Stomach (tissue), 9 donors: Measurements from ENCODE around the gene PLEKHG3. TPM values are rescaled to one million over a fixed set of nuclear protein-coding genes. Genes with fewer than 3 reads are reported as not detected.

Source experiments
- DNase-seq, 2 donors: peaks; one replicate each; pipeline versions ENCODE4 v3.0.0 to v3.0.0-alpha.2; 2013 to 2019
- H3K27ac ChIP-seq, 5 donors: fragments of 200-600 bp in 4 of 5; sonication (generic) in 4 of 5; one replicate each; pipeline ENCODE4 v1.5.1; 2013 to 2019; ENCODE audit warnings: mild to moderate bottlenecking in 1 of 5, moderate library complexity in 1 of 5
- H3K27me3 ChIP-seq, 3 donors: fragments of 200-600 bp; sonication (generic); one replicate each; pipeline ENCODE4 v1.5.1; 2017 to 2019; ENCODE audit warnings: mixed run types in 1 of 3
- H3K36me3 ChIP-seq, 4 donors: fragments of 200-600 bp; sonication (generic); 1 replicate in 3 of 4; 2 replicates in 1 of 4; pipeline ENCODE4 v1.5.1; 2016 to 2019
- H3K4me1 ChIP-seq, 4 donors: fragments of 200-600 bp; sonication (generic); one replicate each; pipeline ENCODE4 v1.5.1; 2016 to 2019
- H3K4me3 ChIP-seq, 4 donors: fragments of 200-600 bp; sonication (generic) in 3 of 4; one replicate each; pipeline ENCODE4 v1.5.1; 2016 to 2019; ENCODE audit warnings: mild to moderate bottlenecking in 1 of 4
- H3K9me3 ChIP-seq, 4 donors: fragments of 200-600 bp; sonication (generic); one replicate each; pipeline ENCODE4 v1.5.1; 2016 to 2019
- EP300 ChIP-seq: sonication (generic); formaldehyde crosslinking; IDR thresholded peaks from one replicate; pipeline ENCODE4 v1.6.1; 2017; ENCODE audit warnings: antibody characterized with exemption
- POLR2A ChIP-seq, 4 donors: fragments of 450-650 bp; IDR thresholded peaks; one replicate each; pipeline ENCODE4 v1.6.1; 2016; ENCODE audit warnings: antibody characterized with exemption in 4 of 4, control low read depth in 2 of 4, mild to moderate bottlenecking in 1 of 4, moderate library complexity in 1 of 4
- POLR2AphosphoS5 ChIP-seq, 3 donors: sonication (generic); formaldehyde crosslinking; IDR thresholded peaks; one replicate each; pipeline ENCODE4 v1.6.1; 2016; ENCODE audit warnings: antibody characterized with exemption in 3 of 3
- WGBS, 5 donors: extraction: QIAGEN DNeasy Blood & Tissue Kit in 3 of 5; methylation state at CpG; one replicate each; pipeline versions ENCODE4 v1.1.5 to v1.1.7; 2013 to 2018; 5-methylcytosine and 5-hydroxymethylcytosine counted together
- intact Hi-C: fragments of 100-400 bp; cut with DNase I; formaldehyde crosslinking; loops from one replicate; pipeline ENCODE4 v1.15.1; 2023; ENCODE audit warnings: low total_unique reads
- polyA plus RNA-seq, 3 donors: library from polyadenylated mRNA; stranded (reverse); fragments of 200-250 nt; gene quantifications; one replicate each; pipeline ENCODE4 v1.2.3, GENCODE V29; 2013
- total RNA-seq, 5 donors: library from RNA; depleted of rRNA; stranded (reverse); fragments of >200 nt; gene quantifications; one replicate each; pipeline versions ENCODE4 v1.1.0 to v1.2.3, GENCODE V29; 2014 to 2016
- TF ChIP-seq, protein P1 (sequence below), 7 experiments: fragments of 450-650 bp in 4 of 7; fragments of 200-600 bp in 3 of 7; sonication (generic) in 3 of 7; IDR thresholded peaks; one replicate each; pipeline ENCODE4 v1.5.1; 2016 to 2019; ENCODE audit warnings: antibody characterized with exemption in 7 of 7, control low read depth in 2 of 7, mild to moderate bottlenecking in 1 of 7
- donor health status: healthy with polysubstance abuse.
- donor health status: Bipolar disorder and iron deficiency.
- donor health status: healthy.

Gene PLEKHG3
- total and polyA plus RNA-seq, 8 donors, result 7.3 to 292 (median 25.6) TPM

DNA sequence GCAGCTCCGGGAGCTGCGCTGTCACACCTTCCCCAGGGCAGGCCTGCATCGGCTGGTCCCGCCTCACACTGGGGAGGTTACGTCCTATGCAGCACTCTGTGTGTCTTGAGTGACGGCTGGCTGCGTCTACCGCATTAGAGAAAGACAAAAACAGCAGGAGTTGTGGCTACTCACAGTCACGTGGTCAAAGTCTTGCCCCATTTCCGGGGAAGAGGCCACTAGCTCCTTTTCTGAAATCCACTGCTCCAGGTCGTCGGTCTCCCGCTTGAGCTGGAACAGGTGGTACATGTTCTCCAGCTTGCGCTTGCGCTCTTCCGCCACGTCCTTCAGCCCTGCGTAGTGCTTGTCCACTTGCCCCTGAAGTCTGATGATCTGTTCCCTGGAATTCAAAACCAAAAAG lies 68.8 kb downstream of the PLEKHG3 start:
- intact Hi-C loops, result no loop called here
- TF ChIP-seq, protein P1, sequence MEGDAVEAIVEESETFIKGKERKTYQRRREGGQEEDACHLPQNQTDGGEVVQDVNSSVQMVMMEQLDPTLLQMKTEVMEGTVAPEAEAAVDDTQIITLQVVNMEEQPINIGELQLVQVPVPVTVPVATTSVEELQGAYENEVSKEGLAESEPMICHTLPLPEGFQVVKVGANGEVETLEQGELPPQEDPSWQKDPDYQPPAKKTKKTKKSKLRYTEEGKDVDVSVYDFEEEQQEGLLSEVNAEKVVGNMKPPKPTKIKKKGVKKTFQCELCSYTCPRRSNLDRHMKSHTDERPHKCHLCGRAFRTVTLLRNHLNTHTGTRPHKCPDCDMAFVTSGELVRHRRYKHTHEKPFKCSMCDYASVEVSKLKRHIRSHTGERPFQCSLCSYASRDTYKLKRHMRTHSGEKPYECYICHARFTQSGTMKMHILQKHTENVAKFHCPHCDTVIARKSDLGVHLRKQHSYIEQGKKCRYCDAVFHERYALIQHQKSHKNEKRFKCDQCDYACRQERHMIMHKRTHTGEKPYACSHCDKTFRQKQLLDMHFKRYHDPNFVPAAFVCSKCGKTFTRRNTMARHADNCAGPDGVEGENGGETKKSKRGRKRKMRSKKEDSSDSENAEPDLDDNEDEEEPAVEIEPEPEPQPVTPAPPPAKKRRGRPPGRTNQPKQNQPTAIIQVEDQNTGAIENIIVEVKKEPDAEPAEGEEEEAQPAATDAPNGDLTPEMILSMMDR (IDR thresholded peaks at IDR 0.05), result no peak
- no peak for TF ChIP-seq POLR2AphosphoS5 (IDR thresholded peaks at IDR 0.05)
- no peak for DNase-seq
- WGBS, 5 donors, result 90 to 97% (median 93%) methylated on average over 17 to 18 of the region's 18 CpGs
- Histone ChIP-seq H3K27me3 (no peaks in the 10 kb centered on the region), H3K9me3 (no peaks in the 10 kb centered on the region), H3K27ac (no peak overlapping the region), H3K4me3 (no peak overlapping the region), H3K36me3 (no peaks in the 10 kb centered on the region), H3K4me1 (peaks cover 0 to 6% (median 0%) of the 10 kb centered on the region in 4 donors)

GRCh38 chr14:64773577-64773976 lies 69.4 kb downstream of the PLEKHG3 start:
- no peak for TF ChIP-seq POLR2AphosphoS5 (IDR thresholded peaks at IDR 0.05)
- TF ChIP-seq, protein P1 (IDR thresholded peaks at IDR 0.05), result no peak
- no peak for TF ChIP-seq EP300
- TF ChIP-seq POLR2A (IDR thresholded peaks at IDR 0.05), result no peak
- Histone ChIP-seq H3K4me3 (no peak overlapping the region), H3K9me3 (no peaks in the 10 kb centered on the region), H3K27ac (no peak overlapping the region), H3K36me3 (no peaks in the 10 kb centered on the region), H3K4me1 (peaks cover 0 to 9% (median 0%) of the 10 kb centered on the region in 4 donors), H3K27me3 (no peaks in the 10 kb centered on the region)
- WGBS, 5 donors, result 86 to 100% (median 94%) methylated on average over 3 of the region's 3 CpGs
- no peak for DNase-seq
- intact Hi-C loops, result no loop called here

- Histone ChIP-seq H3K27me3 (no peaks in the 10 kb centered on the region), H3K4me3 (no peak overlapping the region), H3K4me1 (peaks cover 0 to 9% (median 0%) of the 10 kb centered on the region in 4 donors), H3K9me3 (no peaks in the 10 kb centered on the region), H3K36me3 (no peaks in the 10 kb centered on the region), H3K27ac (no peak overlapping the region)
- DNase-seq, result no peak
- TF ChIP-seq POLR2A (IDR thresholded peaks at IDR 0.05) (no peak), EP300 (no peak), POLR2AphosphoS5 (IDR thresholded peaks at IDR 0.05) (no peak)
- TF ChIP-seq, protein P1 (IDR thresholded peaks at IDR 0.05), result no peak
- WGBS, 5 donors, result 93 to 97% (median 95%) methylated on average over 16 of the region's 16 CpGs
- intact Hi-C loops, result no loop called here
Measured at GRCh38 chr14:64774272-64774671, 70.0 kb downstream of the PLEKHG3 start.

DNA sequence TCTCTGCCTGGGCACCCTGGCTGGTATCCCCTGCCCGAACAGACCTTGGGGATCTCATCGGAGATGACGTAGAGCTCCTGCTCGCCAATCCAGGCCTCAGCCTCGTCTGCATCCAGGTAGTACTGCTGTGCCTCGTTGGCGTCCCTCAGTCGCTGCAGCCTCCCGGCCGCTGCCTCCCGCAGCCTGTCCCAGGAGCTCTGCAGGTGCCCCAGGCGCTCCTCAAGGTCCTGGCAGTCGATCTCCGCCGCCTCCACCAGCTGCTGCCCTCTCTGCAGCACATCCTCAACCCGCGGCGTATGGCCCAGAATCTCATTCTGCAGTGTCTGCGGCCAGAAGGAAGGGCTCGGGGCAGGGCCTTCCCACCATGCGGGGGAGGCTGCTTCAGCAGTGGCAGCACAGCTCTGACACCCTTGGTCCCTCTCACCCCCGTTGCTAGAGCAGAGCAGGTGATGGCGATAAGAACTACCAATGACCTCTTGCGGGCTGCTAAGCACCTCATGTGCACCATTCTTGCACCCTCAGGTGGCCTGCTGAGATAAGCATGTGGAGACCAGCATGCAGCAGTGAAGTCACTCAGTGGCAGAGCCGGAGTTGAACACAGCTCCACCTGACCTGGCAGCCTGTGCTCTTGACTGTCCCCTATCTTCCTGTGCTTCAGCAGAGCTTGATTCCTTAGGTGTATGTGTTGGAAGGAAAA lies 71.0 kb downstream of the PLEKHG3 start:
- Histone ChIP-seq H3K27me3 (no peaks in the 10 kb centered on the region), H3K4me1 (peaks cover 0 to 9% (median 0%) of the 10 kb centered on the region in 4 donors), H3K27ac (no peak overlapping the region), H3K4me3 (no peak overlapping the region), H3K36me3 (no peaks in the 10 kb centered on the region), H3K9me3 (no peaks in the 10 kb centered on the region)
- TF ChIP-seq, protein P1 (IDR thresholded peaks at IDR 0.05), result no peak
- TF ChIP-seq POLR2AphosphoS5 (IDR thresholded peaks at IDR 0.05), result no peak
- intact Hi-C loops, result no loop called here
- DNase-seq, result no peak
- 86 to 93% (median 92%) methylated on average over 15 to 25 of the region's 25 CpGs for WGBS, 5 donors
